Measurements from ENCODE around the gene FMNL2.

The FMNL2 gene

DNA sequence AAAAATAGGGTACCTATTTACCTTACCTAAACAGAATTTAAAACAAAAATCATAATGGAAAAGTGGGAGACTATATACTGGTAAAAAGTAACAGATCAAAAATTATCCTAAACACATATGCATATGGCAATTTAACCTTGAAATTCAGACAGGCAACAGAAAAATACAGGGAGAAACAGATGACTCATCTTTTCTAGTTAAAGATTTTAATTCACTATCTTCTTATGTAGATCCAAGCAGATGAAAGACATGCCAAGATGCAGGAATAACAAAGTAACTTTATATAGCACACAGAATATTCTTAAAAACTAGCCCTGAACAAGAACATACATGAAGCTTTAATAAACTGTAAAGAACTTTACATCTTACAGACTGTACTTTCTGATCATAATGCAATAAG lies 351.3 kb downstream of the FMNL2 start:
- TF ChIP-seq, protein P1, sequence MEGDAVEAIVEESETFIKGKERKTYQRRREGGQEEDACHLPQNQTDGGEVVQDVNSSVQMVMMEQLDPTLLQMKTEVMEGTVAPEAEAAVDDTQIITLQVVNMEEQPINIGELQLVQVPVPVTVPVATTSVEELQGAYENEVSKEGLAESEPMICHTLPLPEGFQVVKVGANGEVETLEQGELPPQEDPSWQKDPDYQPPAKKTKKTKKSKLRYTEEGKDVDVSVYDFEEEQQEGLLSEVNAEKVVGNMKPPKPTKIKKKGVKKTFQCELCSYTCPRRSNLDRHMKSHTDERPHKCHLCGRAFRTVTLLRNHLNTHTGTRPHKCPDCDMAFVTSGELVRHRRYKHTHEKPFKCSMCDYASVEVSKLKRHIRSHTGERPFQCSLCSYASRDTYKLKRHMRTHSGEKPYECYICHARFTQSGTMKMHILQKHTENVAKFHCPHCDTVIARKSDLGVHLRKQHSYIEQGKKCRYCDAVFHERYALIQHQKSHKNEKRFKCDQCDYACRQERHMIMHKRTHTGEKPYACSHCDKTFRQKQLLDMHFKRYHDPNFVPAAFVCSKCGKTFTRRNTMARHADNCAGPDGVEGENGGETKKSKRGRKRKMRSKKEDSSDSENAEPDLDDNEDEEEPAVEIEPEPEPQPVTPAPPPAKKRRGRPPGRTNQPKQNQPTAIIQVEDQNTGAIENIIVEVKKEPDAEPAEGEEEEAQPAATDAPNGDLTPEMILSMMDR (IDR thresholded peaks at IDR 0.05; ENCODE audit: control insufficient read depth, extremely low read depth, insufficient read depth), result no peak
- DNase-seq (ENCODE audit: low read depth), result no peak
- H3K4me3 ChIP-seq (ENCODE audit: low read depth, low read length), result no peak overlapping the region

GRCh38 chr2:152693033-152693432 lies 358.1 kb downstream of the FMNL2 start:
- DNase-seq (ENCODE audit: low read depth), result no peak
- TF ChIP-seq, protein P1 (IDR thresholded peaks at IDR 0.05; ENCODE audit: control insufficient read depth, extremely low read depth, insufficient read depth), result no peak
- H3K4me3 ChIP-seq (ENCODE audit: low read depth, low read length), result no peak overlapping the region

- no peak overlapping the region for H3K4me3 ChIP-seq (ENCODE audit: low read depth, low read length)
- no peak for DNase-seq (ENCODE audit: low read depth)
Observed at GRCh38 chr2:152694161-152694661, 359.2 kb downstream of the FMNL2 start.

GRCh38 chr2:152695763-152696162 lies 360.8 kb downstream of the FMNL2 start:
- H3K4me3 ChIP-seq (ENCODE audit: low read depth, low read length), result no peak overlapping the region
- TF ChIP-seq, protein P1 (IDR thresholded peaks at IDR 0.05; ENCODE audit: control insufficient read depth, extremely low read depth, insufficient read depth), result no peak
- no peak for DNase-seq (ENCODE audit: low read depth)

More at GRCh38 chr2:152694161-152694661, 359.2 kb downstream of the FMNL2 start:
- TF ChIP-seq, protein P1 (IDR thresholded peaks at IDR 0.05; ENCODE audit: control insufficient read depth, extremely low read depth, insufficient read depth), result no peak

GRCh38 chr2:152696476-152696875 lies 361.5 kb downstream of the FMNL2 start:
- TF ChIP-seq, protein P1 (IDR thresholded peaks at IDR 0.05; ENCODE audit: control insufficient read depth, extremely low read depth, insufficient read depth), result no peak
- H3K4me3 ChIP-seq (ENCODE audit: low read depth, low read length), result no peak overlapping the region
- no peak for DNase-seq (ENCODE audit: low read depth)

Data from LNCaP clone FGC (cell line).